SK-N-MC (cell line): Measurements from ENCODE around the gene UST.

Experiments
- EZH2 ChIP-seq: fragments of 200-600 bp; sonication (generic); IDR thresholded peaks from one replicate; pipeline ENCODE4 v1.6.1; 2017; ENCODE audit warnings: antibody characterized with exemption
- FOXP2 ChIP-seq: optimal IDR thresholded peaks from 2 replicates; pipeline ENCODE3; 2011; ENCODE audit warnings: mild to moderate bottlenecking, moderate library complexity; ENCODE audit not compliant: insufficient read depth; ENCODE audit errors: extremely low read length, control extremely low read depth
- POLR2AphosphoS5 ChIP-seq: IDR thresholded peaks from 2 replicates; pipeline ENCODE4 v1.6.1; 2012; ENCODE audit warnings: mild to moderate bottlenecking, low read depth, low read length, borderline replicate concordance

DNA sequence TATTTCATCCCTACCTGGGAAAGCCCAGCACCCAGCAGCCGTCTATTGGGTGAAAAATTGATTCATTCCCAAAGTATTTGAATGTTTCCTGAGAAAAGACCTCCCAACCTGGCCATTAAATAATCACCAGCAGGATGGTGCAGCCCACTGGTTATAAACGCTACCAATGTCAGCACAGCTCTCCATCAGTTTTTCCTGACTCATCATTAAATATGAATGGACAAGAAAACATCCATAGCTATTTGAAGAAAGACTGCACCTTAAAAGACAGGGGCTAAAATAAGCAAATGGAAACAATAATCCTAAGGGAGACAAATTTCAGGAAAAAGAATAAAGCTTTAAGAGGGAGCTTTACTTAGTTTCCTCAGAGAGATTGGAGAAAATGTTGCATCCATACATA, 261.9 kb downstream of the UST start:
- TF ChIP-seq POLR2AphosphoS5 (no peak), EZH2 (no peak), FOXP2 (no peak)
